Measurements from ENCODE around the gene OSBPL3. TPM values are rescaled to one million over a fixed set of nuclear protein-coding genes. Genes with fewer than 3 reads are reported as not detected.

Gene OSBPL3
- polyA plus RNA-seq, 3 donors = 2.6 to 9.2 (median 3.7) TPM

DNA sequence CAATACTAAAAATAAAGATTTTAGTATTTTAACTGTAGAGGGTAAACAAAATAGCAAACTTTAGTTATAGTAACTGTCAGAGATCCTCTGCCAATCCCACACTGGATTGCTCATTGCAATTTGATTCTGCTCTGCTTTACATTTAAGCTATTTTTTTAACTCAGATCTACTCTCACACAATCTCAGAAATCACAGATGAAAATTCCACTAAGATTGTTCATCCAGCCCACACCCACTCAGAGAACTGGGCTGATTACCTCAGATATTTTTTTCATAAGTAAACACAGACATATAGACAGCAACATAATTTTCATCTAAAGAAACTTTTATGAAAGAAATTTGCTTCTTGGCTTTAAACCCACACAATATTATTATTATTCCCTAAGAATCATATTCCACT, 7.0 kb downstream of the OSBPL3 start:
- Mint-ChIP-seq H3K4me3 (no peak overlapping the region), H3K9me3 (no peaks in the 10 kb centered on the region), H3K27me3 (ENCODE audit: low read depth in 3 of 3) (peaks cover 2 to 6% (median 6%) of the 10 kb centered on the region in 3 donors), H3K4me1 (peaks cover 11% of the 10 kb centered on the region), H3K27ac (no peak overlapping the region), H3K36me3 (peaks cover 2 to 10% of the 10 kb centered on the region in 2 donors)
- no peaks in the 10 kb centered on the region for H4K20me1 ChIP-seq (ENCODE audit: insufficient read depth, low read length)
- H3K9me3 ChIP-seq (replicated peaks in 1 of 2; ENCODE audit: control insufficient read depth in 1 of 2, insufficient read depth in 1 of 2, low read length in 2 of 2) = no peaks in the 10 kb centered on the region
- intact Hi-C loops (cut with micrococcal nuclease) = no loop called here
- H2AFZ ChIP-seq (ENCODE audit: insufficient read depth, low read depth, low read length, poor library complexity, severe bottlenecking) = no peak overlapping the region
- no peak overlapping the region for H3K27ac ChIP-seq (ENCODE audit: low read depth in 1 of 2, low read length in 2 of 2)
- H3K4me2 ChIP-seq (replicated peaks; ENCODE audit: extremely low read depth, low read length, poor library complexity, severe bottlenecking) = no peak overlapping the region
- H3K9ac ChIP-seq (ENCODE audit: insufficient read depth, low read length, poor library complexity, severe bottlenecking) = no peak overlapping the region
- H3K4me3 ChIP-seq (replicated peaks in 1 of 3; ENCODE audit: low read depth in 2 of 3, low read length in 3 of 3) = no peak overlapping the region
- TF ChIP-seq, protein P1, sequence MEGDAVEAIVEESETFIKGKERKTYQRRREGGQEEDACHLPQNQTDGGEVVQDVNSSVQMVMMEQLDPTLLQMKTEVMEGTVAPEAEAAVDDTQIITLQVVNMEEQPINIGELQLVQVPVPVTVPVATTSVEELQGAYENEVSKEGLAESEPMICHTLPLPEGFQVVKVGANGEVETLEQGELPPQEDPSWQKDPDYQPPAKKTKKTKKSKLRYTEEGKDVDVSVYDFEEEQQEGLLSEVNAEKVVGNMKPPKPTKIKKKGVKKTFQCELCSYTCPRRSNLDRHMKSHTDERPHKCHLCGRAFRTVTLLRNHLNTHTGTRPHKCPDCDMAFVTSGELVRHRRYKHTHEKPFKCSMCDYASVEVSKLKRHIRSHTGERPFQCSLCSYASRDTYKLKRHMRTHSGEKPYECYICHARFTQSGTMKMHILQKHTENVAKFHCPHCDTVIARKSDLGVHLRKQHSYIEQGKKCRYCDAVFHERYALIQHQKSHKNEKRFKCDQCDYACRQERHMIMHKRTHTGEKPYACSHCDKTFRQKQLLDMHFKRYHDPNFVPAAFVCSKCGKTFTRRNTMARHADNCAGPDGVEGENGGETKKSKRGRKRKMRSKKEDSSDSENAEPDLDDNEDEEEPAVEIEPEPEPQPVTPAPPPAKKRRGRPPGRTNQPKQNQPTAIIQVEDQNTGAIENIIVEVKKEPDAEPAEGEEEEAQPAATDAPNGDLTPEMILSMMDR (IDR thresholded peaks at IDR 0.05) = no peak
- H3K79me2 ChIP-seq (ENCODE audit: insufficient read depth, low read length) = peaks cover 6% of the 10 kb centered on the region
- H3K36me3 ChIP-seq (replicated peaks in 1 of 2; ENCODE audit: control insufficient read depth in 1 of 2, insufficient read depth in 2 of 2, low read length in 2 of 2) = no peaks in the 10 kb centered on the region
- no peaks in the 10 kb centered on the region for H3K4me1 ChIP-seq (ENCODE audit: control insufficient read depth in 1 of 2, insufficient read depth in 2 of 2, low read length in 2 of 2)
- no peak for DNase-seq
- H3K27me3 ChIP-seq (ENCODE audit: control insufficient read depth in 2 of 2, insufficient read depth in 2 of 2, low read length in 2 of 2) = no peaks in the 10 kb centered on the region

DNA sequence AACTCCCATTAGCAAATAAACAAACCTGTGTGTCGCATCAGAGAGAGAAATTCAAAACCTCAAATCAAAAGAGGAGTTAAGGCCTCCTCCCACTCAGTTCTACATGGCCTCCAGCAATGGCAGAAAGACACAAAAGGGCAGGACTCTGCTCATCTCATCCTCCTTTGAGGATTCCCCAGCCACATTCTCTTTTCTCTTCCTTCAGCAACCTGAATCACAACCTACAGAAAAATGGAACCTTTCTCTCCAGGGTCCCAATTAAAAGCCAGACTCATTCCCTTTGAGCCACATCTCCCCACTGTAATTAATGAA, 7.9 kb downstream of the OSBPL3 start:
- Mint-ChIP-seq H3K9me3 (no peaks in the 10 kb centered on the region), H3K4me3 (no peak overlapping the region), H3K27ac (peak overlapping the region in 1 of 7 donors; percentile 48), H3K4me1 (peaks cover 11% of the 10 kb centered on the region), H3K36me3 (peaks cover 2 to 10% of the 10 kb centered on the region in 2 donors), H3K27me3 (ENCODE audit: low read depth in 3 of 3) (peaks cover 1 to 3% (median 2%) of the 10 kb centered on the region in 3 donors)
- intact Hi-C loops (cut with micrococcal nuclease) = no loop called here
- 86% methylated on average over 1 of the region's 1 CpG for WGBS (ENCODE audit: insufficient coverage)
- Histone ChIP-seq H3K4me3 (replicated peaks in 1 of 3; ENCODE audit: low read depth in 2 of 3, low read length in 3 of 3) (no peak overlapping the region), H3K9me3 (replicated peaks in 1 of 2; ENCODE audit: control insufficient read depth in 1 of 2, insufficient read depth in 1 of 2, low read length in 2 of 2) (no peaks in the 10 kb centered on the region), H3K27ac (ENCODE audit: low read depth in 1 of 2, low read length in 2 of 2) (no peak overlapping the region), H3K4me1 (ENCODE audit: control insufficient read depth in 1 of 2, insufficient read depth in 2 of 2, low read length in 2 of 2) (no peaks in the 10 kb centered on the region), H2AFZ (ENCODE audit: insufficient read depth, low read depth, low read length, poor library complexity, severe bottlenecking) (no peak overlapping the region), H3K36me3 (replicated peaks in 1 of 2; ENCODE audit: control insufficient read depth in 1 of 2, insufficient read depth in 2 of 2, low read length in 2 of 2) (no peaks in the 10 kb centered on the region), H3K4me2 (replicated peaks; ENCODE audit: extremely low read depth, low read length, poor library complexity, severe bottlenecking) (no peak overlapping the region), H3K79me2 (ENCODE audit: insufficient read depth, low read length) (peaks cover 3% of the 10 kb centered on the region), H3K9ac (ENCODE audit: insufficient read depth, low read length, poor library complexity, severe bottlenecking) (no peak overlapping the region), H3K27me3 (ENCODE audit: control insufficient read depth in 2 of 2, insufficient read depth in 2 of 2, low read length in 2 of 2) (no peaks in the 10 kb centered on the region), H4K20me1 (ENCODE audit: insufficient read depth, low read length) (no peaks in the 10 kb centered on the region)
- no peak for DNase-seq
- TF ChIP-seq, protein P1 (IDR thresholded peaks at IDR 0.05) = no peak
